NB4 (cell line): ENCODE results near the gene TRIM3.

Experiments
- DNase-seq: peaks from one replicate; pipeline ENCODE4 v3.0.0; 2010; ENCODE audit warnings: low read depth
- H3K4me3 ChIP-seq: one replicate; pipeline ENCODE4 v1.5.1; 2011; ENCODE audit warnings: mild to moderate bottlenecking, low read depth, low read length, moderate library complexity
- MYC ChIP-seq: IDR thresholded peaks from 2 replicates; pipeline ENCODE4 v1.6.1; 2011; ENCODE audit warnings: low read depth, low read length
- POLR2A ChIP-seq: IDR thresholded peaks from 2 replicates; pipeline ENCODE4 v1.6.1; 2011; ENCODE audit warnings: mild to moderate bottlenecking; ENCODE audit not compliant: insufficient read length; ENCODE audit errors: extremely low read depth
- TF ChIP-seq, protein P1 (sequence below): IDR thresholded peaks from one replicate; pipeline ENCODE4 v1.5.1; 2012; ENCODE audit warnings: low read depth, low read length
- TF ChIP-seq, protein P2 (sequence below): IDR thresholded peaks from 2 replicates; pipeline ENCODE4 v1.6.1; 2011; ENCODE audit warnings: low read depth, low read length

Gene TRIM3

DNA sequence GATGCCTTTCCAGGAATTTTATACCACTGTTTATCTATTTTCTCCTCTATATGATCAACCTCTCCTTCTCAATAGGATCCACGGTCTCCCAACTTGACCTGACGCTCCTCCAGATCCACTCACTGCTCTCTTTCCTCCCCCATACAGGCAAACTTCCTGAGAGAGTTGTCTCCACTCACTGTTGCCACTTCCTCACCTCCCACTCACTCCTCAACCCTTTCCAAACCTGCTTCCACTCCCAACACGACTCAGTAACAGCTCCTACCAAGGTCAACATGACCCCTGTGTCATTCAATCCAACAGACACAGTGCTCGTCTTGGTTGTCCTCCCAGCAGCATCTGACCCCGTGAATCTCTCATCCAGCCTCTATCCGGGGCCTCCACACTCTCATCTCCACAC is 57.9 kb downstream of the TRIM3 start:
- H3K4me3 ChIP-seq: no peak overlapping the region
- TF ChIP-seq POLR2A (no peak), MYC (no peak)
- TF ChIP-seq, protein P1, sequence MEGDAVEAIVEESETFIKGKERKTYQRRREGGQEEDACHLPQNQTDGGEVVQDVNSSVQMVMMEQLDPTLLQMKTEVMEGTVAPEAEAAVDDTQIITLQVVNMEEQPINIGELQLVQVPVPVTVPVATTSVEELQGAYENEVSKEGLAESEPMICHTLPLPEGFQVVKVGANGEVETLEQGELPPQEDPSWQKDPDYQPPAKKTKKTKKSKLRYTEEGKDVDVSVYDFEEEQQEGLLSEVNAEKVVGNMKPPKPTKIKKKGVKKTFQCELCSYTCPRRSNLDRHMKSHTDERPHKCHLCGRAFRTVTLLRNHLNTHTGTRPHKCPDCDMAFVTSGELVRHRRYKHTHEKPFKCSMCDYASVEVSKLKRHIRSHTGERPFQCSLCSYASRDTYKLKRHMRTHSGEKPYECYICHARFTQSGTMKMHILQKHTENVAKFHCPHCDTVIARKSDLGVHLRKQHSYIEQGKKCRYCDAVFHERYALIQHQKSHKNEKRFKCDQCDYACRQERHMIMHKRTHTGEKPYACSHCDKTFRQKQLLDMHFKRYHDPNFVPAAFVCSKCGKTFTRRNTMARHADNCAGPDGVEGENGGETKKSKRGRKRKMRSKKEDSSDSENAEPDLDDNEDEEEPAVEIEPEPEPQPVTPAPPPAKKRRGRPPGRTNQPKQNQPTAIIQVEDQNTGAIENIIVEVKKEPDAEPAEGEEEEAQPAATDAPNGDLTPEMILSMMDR: no peak
- TF ChIP-seq, protein P2, sequence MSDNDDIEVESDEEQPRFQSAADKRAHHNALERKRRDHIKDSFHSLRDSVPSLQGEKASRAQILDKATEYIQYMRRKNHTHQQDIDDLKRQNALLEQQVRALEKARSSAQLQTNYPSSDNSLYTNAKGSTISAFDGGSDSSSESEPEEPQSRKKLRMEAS: no peak
- no peak for DNase-seq

DNA sequence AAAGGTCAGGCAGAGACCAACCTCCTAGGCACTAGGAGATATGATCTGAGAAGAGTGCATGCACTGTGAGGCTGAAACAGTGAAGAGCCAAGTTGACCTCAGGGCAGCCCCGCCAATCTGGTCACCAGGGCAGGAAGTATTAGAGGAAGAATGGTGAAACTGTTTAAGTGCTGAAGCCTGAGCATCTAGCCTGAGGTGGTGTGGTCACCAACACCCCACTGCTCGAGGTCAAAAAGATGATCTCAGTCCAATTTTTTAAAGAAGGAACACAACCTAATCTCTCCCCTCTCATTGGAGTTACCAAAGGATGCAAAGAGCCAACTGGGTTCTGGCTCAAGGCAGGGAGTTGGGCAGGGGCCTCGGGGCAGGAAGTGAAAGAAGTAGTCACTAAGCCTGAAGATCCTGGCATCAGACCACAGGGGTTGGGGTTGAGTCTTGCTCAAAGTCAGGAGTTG is 58.8 kb downstream of the TRIM3 start:
- no peak overlapping the region for H3K4me3 ChIP-seq
- TF ChIP-seq POLR2A (no peak), MYC (no peak)
- TF ChIP-seq, protein P2: no peak
- TF ChIP-seq, protein P1: no peak
- DNase-seq: peak; percentile 23

DNA sequence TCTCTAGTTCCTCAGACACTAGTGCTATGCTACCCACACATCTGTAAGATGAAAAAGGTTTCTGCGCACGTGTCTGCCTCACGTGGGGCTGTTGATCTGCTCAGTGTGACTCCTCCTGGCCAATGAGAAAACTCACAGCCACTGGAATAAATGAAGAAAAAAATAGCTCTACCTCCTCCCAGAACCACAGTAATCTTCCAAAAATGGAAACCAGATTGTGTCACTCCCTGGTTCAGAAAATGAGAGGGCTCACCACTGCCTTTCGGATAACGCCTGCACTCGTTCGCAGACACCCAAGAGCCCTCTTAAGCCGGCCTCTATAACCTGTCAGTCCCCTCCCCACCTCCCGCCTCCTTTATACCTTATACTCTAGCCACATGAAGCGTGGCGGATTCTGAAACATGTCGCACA is 59.9 kb downstream of the TRIM3 start:
- H3K4me3 ChIP-seq: no peak overlapping the region
- no peak for DNase-seq

DNA sequence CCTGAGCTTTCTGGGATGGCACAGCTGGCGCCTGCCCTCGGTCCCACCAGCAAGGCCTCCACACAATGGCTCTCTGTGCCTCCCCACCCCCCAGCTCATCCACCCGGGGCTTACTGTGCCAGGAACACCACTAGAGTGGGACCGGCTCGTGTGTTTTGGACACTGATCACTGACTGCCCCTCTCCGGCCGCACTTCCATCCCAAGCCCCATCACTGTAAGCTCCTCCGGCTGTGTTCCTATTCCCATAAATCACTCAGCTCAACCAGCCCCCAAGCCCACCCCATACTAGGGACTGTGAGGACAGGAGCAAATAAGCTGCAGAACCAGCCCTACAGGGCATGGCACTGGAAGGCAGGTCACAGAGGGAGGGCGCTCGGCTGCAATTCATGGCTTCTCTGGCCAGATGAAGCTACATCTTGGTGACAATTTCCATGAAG is 62.1 kb downstream of the TRIM3 start:
- H3K4me3 ChIP-seq: no peak overlapping the region
- no peak for DNase-seq
- TF ChIP-seq MYC (no peak), POLR2A (no peak)
- TF ChIP-seq, protein P1: no peak
- TF ChIP-seq, protein P2: no peak

More for the DNA sequence above, 59.9 kb downstream of the TRIM3 start:
- TF ChIP-seq, protein P1: no peak
- TF ChIP-seq, protein P2: no peak
- no peak for TF ChIP-seq MYC
- TF ChIP-seq POLR2A: no peak

DNA sequence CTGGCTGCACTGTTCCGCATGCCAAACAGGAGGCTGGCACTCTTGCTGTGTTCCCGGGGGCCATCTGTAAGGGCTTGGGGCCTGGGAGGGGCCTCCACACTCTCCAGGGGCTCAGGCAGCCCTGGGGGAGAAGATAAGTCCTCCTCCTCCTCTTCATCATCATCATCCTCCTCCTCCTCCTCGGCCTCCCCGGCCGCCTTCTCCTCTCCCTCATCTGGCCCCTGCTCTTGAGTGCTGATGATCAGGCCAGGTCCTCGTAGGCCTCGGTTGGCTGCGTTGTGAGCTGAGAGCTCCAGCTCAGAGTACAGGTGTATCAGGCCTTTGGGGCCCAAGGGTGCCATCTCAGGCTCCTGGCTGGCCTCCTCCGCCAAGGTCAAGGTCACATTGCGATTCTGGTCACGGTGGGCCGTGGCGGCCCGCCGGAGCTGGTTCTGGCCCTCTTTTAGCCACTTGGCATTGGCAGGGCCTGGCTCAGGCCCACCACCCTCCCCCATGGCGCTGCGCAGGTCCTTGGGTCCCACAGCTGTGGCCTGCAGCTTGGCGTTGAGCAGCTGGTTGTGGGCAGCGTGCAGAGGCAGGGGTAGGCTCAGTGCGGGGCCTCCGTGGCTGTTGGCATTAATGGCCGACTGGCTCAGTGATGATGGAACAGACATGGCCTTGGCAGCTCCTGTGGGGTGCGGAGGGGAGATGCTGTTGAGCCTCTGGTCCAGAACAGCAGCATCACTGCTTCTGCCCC is 62.9 kb downstream of the TRIM3 start:
- H3K4me3 ChIP-seq: no peak overlapping the region
- TF ChIP-seq, protein P1: no peak
- TF ChIP-seq, protein P2: no peak
- no peak for TF ChIP-seq POLR2A
- no peak for TF ChIP-seq MYC
- DNase-seq: no peak

DNA sequence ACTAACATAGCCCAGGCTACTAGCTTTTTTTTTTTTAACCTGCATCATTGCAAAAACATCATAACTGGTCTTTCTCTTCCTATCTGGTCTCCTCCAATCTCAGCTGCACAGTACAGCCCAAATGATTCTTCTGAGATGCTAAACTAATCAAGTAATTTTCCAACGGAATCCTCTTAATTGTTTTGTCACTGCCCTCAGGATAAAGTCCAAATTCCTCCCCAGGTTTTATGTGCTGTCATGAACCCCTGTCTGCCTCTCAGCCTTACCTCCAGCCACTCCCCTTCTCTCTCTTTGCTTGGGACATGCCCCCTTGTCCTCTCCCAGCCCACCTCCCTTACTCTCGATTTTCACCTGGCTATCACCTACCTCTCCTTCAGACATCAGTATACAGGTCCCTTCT is 67.4 kb downstream of the TRIM3 start:
- TF ChIP-seq, protein P1: no peak
- TF ChIP-seq POLR2A: no peak
- TF ChIP-seq MYC: no peak
- TF ChIP-seq, protein P2: no peak
- no peak overlapping the region for H3K4me3 ChIP-seq
- DNase-seq: no peak
